GM21360 (cell line): Measurements from ENCODE around the gene MTOR.
"Not testable (repeated sequence)": the region's sequence is repeated elsewhere in the genome, so short reads cannot be mapped to it uniquely, and the experiment has no call there.

Source experiments
- ATAC-seq: cut with Tn5 transposase; IDR thresholded peaks from one replicate; pipeline ENCODE4 v1.9.1; 2021; ENCODE audit warnings: mild to moderate bottlenecking, moderate library complexity; ENCODE audit not compliant: unreplicated experiment

The MTOR gene

DNA sequence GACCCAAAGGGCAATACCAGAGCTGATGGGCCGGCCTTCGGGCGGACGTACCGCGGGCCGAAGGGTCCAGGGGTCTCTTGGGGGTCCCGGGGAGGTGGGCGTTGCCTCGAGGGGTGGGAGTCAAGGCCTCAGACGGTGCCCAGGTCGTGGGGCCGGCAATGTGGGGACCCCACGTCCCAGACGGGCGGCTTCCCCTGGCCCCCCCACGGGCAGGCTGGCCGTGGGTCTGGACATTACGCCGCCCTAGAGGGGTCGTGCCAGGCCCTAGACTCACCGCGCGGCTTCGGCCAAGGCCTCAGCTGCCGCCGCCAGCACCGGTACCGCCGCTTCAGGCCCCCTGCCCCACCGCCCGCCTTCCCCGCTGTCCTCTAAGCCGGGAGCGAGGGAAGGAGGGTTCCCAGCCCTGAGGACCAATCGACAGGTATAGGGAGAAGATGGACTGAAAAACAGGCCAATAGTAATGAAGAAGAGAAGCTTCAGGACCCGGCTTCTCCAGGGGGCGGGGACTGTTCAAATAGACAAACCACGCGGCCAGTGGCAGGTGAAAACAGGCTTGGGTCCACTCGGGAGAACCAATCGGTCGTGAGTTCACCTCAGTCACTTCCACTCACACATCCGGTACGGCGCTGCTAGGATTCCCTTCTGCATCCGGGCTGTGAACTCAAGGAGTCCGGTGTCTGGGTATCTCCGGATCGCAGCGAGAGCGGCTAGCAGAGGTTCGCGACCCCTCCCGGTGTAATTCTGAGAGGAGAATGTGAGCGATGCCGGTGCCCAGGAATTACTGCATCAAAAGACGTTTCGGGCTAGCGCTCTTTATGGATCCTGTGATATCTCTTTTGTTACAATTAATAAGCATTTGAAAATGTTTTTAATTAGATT lies at the start of gene MTOR:
Gene MTOR (minus strand): TSS at position 381 of the 879 bp plus-strand sequence. CDS start 3,142 bp downstream, outside the sequence.
- ATAC-seq: peak; percentile 94

DNA sequence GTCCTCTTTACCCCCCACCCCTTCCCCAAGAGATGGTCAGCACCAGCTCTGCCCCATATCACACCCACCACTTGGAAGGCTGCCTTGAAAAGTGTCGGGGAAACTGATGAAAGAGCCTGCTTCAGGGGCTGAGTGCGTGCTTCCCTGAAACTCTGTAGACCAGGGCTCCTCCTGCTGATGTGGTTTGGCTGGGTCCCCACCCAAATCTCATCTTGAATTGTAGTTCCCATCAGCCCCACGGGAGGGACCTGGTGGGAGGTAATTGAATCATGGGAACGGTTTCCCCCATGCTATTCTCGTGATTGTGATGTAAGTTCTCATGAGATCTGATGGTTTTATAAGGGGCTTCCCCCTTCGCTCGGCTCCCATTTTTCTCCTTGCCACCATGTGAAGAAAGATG lies 47.0 kb upstream of the MTOR start:
- no peak for ATAC-seq

DNA sequence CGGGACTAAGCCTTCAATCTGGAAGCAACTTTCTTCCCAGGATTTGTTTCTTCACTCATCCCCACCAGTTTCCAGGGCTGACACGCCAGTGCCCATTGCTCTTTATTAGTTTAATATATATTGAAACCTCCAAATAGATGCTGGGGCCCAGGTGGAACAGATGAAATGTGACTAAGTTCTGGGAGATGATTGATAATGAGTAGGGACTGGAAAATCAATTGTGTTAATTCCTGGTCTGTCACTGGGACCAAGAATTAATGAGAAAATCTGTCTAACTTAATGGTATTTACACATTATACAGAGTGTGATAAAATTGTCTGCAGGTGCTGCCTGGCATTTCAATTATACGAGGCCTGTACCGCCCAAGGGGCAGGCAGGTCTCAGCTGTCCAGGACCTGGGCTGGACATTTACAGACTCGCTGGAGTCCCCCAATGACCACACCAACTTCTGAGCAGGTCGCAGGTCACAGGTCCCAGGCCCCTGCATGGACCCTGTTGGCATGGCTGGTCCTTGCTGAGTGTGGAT lies 46.4 kb upstream of the MTOR start:
- ATAC-seq: no peak

DNA sequence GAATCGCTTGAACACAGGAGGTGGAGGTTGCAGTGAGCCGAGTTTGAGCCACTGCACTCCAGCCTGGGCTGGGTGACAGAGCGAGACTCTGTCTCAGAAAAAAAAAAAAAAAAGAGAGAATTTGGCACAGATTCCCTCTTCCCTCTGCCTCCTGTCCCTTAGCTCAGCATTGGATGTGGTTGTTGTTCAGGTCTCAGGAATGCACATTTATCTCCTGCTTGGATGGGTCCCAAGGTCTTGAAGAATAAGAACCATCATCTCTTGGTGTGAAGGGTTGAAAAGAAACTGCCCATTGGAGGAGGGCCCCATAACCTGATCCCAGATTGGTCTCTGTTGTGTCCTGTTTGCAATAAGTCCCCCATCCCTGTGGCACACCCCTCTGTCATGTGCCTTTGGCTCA lies 45.5 kb upstream of the MTOR start:
- no peak for ATAC-seq

DNA sequence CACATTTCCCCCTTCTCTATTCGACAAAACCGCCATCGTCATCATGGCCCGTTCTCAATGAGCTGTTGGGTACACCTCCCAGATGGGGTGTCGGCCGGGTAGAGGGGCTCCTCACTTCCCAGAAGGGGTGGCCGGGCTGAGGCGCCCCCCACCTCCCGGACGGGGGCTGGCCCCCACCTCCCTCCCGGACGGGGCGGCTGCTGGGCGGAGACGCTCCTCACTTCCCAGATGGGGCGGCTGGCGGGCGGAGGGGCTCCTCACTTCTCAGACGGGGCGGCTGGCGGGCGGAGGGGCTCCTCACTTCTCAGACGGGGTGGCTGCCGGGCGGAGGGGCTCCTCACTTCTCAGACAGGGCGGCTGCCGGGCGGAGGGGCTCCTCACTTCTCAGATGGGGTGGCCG lies 43.2 kb upstream of the MTOR start:
- ATAC-seq: not testable (repeated sequence)

DNA sequence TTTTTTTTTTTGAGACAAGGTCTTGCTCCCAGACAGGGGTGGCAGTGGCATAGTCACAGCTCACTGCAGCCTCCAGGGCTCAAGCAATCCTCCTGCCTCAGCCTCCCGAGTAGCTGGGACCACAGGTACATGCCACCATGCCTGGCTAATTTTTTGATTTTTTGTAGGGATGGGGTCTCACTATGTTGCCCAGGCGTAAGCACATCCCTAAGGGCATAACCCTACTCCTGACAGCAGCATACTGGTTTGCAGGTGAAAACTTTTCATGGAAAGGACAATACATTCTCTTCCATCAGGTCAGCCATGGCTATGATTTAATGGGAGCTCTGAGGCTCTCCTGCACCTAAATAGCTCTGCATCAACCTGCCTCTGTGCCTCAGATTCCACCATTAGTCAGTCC lies 40.0 kb upstream of the MTOR start:
- ATAC-seq: no peak

DNA sequence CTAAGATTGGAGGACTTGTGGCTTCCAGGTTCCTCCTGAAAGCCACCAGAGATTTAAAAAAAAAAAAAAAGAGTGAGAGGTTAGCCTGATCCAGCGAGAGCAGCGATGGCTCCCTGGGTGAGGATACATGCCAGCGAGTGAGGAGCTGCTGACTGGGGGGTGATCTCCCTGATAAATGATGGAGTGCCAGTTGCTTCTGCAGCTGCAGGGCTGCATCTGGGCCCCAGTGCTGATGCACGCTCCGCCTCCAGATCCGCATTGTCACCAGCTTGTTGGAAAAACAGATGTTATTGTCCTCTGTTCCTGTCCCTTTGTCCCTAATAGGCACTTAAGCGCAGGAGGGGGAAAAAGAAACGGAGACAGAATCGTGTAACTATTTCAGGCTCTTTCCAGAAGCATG lies 39.2 kb upstream of the MTOR start:
- no peak for ATAC-seq

DNA sequence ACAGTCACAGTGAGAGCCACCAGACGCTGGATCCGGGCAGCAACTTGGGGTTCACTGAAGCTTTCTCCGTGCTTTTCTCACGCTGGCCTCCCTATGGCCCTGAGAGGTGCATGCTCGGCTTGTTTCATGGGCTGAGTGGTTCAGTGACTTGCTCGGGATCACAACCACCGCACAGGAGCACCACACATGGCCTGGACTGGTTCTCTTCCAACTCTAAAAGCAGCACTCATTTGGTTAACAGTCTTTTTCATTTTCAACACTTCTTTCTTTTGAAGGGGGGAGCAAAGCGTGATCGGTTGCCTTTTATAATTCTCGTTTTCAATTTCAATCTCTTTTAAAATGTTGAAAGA lies 36.8 kb upstream of the MTOR start:
- ATAC-seq: no peak

DNA sequence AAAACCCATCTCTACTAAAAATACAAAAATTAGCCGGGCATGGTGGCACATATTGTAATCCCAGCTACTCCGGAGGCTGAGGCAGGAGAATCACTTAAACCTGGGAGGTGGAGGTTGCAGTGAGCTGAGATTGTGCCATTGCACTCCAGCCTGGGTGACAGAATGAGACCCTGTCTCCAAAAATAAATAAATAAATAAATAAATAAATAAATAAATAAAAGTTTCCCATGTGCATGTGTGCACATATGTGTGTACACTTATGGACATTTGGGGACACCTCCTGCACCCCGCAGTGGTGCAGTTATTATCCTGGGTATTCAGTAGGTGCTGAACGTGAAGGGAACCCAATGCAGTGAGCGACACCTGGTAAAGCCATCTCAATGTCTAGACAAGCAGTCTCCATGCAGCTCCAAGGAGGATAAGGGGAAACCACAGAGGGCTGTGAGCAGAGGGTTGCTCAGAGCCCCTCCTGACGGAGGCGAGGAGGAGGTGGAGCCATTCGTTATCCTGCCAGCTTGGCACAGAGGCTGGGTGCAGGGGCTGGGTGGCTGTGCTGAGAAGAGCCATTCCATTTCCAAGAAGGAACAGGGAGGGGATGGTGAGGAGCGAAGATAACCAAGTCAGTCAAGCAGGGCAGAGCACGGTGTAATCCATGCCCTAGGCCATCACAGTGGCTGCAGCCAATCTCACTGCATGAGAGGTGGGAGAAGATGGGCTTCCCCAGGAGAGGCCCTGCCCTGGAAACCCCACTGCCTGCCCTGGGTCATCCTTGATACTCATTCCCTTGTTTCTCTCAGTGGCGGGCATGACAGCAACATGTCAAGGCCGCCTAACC lies 36.3 kb upstream of the MTOR start:
- no peak for ATAC-seq

DNA sequence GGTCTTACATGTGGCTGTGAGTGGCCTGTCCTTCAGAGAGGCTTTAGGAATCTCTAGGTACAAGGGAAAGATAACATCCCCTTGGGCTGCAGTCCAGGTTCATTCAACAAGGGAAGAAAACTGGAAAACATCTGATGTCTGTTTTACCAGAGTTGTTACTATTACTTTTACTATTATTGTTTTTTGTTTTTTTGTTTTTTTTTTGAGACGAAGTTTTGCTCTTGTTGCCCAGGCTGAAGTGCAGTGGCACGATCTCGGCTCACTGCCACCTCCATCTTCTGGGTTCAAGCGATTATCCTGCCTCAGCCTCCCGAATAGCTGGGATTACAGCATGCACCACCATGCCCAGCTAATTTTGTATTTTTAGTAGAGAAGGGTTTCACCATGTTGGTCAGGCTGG lies 35.4 kb upstream of the MTOR start:
- not testable (repeated sequence) for ATAC-seq

DNA sequence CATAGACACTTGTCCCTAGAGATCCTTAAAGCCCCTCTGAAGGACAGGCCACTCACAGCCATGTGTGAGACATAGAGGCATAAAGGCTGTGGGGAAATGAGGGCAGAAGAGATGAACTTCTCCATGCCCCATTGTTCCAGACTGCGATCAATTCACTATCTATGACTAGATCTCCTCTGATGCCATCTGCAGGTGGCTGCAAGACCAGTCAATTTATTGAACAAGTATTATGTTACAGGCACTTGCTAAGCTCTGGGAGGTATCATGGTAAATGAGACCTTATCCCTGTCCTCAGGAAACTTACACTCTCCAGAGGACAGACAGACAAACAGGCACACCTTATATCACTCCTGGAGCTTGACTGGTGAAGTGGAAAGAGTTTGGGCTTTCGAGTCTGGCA lies 33.6 kb upstream of the MTOR start:
- no peak for ATAC-seq

DNA sequence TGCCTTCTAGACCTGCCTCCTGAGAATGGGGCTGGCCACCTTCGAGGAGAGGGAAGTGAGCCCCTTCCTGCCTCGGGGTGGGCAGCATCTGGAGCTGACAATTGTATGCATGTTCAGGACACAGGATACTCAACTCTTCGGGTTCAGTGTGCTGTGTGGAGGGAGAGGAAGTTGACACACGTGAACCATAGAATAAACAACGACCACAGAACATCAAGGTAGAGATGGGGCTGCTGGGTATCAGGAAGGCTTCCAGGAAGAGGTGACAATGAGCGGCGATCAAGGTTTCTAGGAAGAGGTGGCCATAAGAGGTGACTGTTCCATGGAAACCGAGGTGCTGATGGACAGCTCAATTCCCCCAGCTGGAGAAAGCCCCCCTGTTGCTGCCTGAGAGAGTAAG lies 32.6 kb upstream of the MTOR start:
- ATAC-seq: no peak

DNA sequence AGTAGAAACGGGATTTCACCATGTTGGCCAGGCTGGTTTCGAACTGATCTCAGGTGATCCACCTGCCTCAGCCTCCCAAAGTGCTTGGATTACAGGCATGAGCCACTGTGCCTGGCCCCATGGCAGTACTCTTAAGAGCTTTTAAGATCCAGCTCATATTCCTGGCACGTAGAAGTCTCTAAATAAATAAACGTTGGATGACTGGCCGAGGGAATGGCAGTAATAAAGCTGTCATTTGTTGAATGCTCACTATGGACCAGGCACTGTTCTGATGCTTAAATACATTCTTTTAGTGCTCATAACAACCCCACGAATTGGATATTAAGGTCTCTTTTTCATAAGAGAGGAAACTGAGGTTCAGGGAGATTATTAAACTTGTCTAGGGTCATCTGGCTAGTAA lies 31.5 kb upstream of the MTOR start:
- no peak for ATAC-seq

DNA sequence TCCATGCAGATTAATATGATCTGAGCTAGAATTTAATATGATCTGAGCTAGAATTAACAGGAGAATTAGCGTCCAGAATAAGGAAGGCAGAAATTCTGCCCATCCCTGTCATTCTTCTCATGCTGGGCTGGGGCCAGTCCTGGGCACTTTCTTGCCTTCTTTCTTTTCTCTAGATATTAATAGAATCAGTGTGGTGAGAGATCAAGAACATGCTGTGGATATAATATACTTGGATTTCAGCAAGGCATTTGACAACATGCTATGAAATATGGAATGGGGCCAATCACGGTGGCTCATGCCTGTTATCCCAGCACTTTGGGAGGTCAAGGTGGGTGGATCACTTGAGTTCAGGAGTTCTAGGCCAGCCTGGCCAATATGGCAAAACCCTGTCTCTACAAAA lies 28.7 kb upstream of the MTOR start:
- ATAC-seq: no peak

DNA sequence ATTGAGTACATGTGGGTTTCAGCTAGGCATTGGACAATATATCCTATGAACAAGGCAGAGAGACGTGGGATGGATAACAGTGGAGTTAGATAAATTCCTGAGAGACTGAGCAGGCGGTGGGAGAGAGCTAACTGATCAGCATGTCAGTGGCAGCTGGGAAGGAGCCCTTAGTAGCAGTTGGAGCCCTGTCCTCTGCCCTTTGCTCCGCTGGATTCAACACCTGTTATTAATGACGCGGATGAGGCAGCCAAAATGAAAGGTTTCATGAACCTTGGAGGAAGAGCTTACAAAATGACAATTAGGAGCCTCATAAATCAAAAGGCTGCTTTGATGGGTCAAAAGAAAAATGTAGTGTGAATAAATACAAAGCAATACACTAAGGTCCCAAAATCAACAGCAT lies 26.7 kb upstream of the MTOR start:
- no peak for ATAC-seq

DNA sequence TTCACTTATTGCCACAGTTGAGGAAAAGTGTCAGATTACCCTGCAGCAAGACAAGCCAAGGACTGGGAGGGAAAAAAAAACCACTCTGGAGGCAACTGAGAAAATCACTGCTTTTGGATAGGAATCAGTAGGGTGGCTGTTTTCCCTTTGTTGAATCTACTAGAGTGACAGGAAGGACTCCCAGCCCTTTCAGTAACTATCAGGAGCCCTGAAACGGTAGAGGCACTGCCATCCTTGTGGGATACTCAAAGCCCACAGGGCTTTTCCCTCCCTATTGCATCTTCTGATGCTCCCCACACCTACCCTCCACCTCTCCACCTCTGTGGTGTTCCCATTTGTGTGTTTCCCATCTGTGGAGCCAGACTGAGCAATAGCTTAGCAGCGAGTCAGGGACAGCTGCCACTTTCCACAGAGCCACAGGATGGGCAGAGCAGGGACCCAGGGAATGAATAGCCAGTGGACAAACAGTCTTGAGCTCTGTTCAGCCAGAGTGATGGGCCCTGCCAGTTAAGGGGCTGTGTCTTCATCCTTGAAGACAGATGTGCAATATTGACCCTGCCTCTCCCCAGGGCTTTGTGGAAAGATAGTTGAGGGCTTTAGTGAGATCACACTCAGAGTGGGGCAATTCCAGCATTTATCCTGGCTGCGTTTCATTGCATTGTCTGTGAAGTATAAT lies 24.5 kb upstream of the MTOR start:
- no peak for ATAC-seq

DNA sequence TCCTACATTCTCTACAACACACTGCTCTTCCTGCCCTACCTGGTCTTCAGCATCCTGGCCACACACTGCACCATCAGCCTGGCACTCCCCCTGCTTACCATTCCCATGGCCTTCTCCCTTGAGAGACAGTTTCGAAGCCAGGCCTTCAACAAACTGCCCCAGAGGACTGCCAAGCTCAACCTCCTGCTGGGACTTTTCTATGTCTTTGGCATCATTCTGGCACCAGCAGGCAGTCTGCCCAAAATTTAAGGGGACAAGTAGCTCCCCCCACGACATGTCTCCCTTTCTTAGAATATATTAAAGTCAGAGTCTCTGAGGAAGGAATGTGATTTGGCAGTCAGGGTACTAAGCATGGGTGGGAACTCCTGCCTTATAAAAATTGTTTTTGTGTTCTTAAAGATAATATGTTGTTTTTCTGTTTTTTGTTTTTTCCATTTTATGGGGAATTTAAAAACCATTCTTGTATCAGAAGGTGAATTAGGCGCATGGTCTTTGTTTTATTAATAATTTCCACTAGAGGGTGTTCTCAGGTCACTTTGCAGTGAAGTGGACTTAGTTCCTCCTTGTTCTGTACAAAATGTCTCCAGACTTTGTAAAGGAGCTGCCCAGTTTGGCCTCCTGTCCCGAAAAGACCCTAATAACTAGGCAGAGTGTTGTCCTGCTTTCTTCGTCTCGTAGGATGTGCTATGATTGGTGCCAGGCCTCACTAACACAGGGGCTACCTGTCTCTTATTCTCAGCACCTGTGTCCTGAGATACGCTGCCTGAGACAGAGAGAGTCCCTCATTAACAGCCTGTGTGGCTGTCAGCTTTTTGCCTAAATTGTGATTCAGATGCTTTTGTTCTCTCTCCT lies 23.8 kb upstream of the MTOR start:
- ATAC-seq: no peak

DNA sequence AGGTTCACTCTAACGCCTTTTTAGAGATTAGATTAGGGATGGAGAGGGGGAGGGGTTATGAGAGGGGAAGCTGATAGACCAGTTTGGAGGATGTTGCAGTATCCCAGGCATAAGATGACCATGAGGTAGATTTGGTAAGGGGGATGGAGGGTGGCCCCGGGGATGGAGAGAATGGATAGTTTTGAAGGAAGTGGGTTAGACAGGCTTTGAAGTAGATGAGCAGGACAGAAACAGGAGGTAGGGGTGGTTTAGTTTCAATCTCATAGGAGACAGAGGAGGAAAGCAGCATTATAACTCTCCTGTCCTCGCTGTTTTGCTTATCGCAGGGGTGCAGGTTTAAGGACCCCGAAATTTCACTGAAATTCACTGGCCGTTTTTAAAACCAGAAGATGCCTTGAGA lies 22.4 kb upstream of the MTOR start:
- ATAC-seq: no peak

DNA sequence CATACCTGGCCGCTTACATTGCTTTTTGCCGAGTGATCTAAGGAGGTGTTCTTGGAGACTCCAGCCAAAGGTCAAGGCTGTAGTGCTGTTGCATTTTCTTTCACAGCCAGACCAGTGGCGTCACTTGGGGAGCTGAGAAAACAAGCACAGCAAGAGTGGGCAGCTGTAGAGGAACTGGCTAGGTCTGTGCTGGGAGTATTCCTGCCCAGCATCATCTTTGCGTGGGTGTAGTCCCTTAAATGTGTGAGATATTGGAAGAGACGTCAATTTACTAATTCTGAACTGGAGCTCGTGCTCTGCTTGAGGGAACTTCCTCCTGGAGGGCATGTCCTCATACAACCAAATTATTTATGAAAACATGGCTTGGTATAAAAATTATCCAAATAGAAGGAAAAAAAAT lies 20.8 kb upstream of the MTOR start:
- no peak for ATAC-seq

DNA sequence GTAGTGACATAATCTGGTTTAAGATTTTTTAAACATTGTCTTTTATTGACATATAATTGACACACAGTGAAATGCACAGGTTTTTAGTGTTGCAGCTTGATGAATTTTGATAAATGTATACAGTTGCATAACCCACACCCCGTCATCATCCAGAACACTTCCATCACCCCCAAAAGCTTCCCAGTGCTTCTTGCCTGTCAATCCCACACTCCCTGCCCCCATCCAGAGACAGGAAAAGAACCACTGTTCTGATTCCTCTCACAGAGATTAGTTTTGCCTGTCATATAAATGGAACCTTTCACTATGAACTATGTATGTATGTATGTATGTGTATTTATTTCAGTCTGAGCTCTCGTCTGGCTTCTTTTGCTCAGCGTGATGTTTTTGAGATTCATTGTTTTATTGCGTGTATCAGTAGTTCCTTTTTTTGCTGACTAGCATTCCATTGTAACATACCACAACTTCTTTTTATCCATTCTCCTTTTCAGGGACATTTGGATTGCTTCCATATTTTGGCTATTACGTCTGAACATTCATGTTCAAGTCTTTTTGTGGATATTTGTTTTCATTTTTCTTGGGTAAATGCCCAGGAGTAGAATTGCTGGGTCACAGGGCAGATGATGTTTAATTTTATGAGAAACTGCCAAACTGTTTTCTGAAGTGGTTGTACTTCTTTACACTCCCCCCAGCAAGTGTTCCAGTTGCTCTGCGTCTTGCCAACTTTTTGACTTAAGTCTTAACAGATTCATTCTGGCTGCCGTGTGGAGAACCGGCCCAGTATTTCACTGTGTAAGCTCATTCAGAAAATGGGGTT lies 19.4 kb upstream of the MTOR start:
- no peak for ATAC-seq
